Measurements from ENCODE around the gene NRP2. TPM values are rescaled to one million over a fixed set of nuclear protein-coding genes. Genes with fewer than 3 reads are reported as not detected.
A peak's percentile ranks its signal among the peaks of the same experiment; 100 is the strongest.

The NRP2 gene
- total and polyA plus RNA-seq, 2 of the 13 experiments (the other 11 are each of a cell fraction or from before 2014, with no cell fraction given): 0.65 to 1.4 TPM

- TF ChIP-seq, protein P1, sequence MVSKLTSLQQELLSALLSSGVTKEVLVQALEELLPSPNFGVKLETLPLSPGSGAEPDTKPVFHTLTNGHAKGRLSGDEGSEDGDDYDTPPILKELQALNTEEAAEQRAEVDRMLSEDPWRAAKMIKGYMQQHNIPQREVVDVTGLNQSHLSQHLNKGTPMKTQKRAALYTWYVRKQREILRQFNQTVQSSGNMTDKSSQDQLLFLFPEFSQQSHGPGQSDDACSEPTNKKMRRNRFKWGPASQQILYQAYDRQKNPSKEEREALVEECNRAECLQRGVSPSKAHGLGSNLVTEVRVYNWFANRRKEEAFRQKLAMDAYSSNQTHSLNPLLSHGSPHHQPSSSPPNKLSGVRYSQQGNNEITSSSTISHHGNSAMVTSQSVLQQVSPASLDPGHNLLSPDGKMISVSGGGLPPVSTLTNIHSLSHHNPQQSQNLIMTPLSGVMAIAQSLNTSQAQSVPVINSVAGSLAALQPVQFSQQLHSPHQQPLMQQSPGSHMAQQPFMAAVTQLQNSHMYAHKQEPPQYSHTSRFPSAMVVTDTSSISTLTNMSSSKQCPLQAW (CRISPR knock-in tag; IDR thresholded peaks at IDR 0.05): peak; percentile 56
Measured at GRCh38 chr2:205704127-205704741, 21.9 kb downstream of the NRP2 start (continued).

- CTCF ChIA-PET (ENCODE audit: low intra/inter-chr PET ratio, low total read pairs): no interaction called here
Measured at GRCh38 chr2:205705511-205706349, 23.4 kb downstream of the NRP2 start.

More at GRCh38 chr2:205705511-205706349, 23.4 kb downstream of the NRP2 start:
- in situ Hi-C loops (cut with HindIII; ENCODE audit: extremely low pct_ligation_motif_present, low pct_unique_long_range_greater_than_20kb): no loop called here
- H3K9me3 ChIP-seq (ENCODE audit: low read length): no peaks in the 10 kb centered on the region
- H2AFZ ChIP-seq (ENCODE audit: low read length): no peak overlapping the region
- no TSS peak for BruUV-seq (replicated peaks)
- H3K27ac ChIP-seq (ENCODE audit: extremely low read length, insufficient read depth, low read length): no peak overlapping the region
- peaks cover 44% of the 10 kb centered on the region for H3K4me1 ChIP-seq (ENCODE audit: insufficient read depth, low read length)
- no peak for TF ChIP-seq SP4 (CRISPR knock-in tag; IDR thresholded peaks at IDR 0.05)
- TF ChIP-seq ZNF629 (CRISPR knock-in tag; conservative IDR thresholded peaks at IDR 0.05): peak; percentile 79
- ATAC-seq (no peak), DNase-seq (ENCODE audit: low spot score) (no peak), FAIRE-seq (no peak)
- intact Hi-C loops (cut with micrococcal nuclease; ENCODE audit: unreplicated experiment): no loop called here
- no peak overlapping the region for H3K4me2 ChIP-seq (ENCODE audit: low read depth, low read length)
- H3K27me3 ChIP-seq (ENCODE audit: control insufficient read depth in 1 of 2, insufficient read depth in 2 of 2, low read length in 2 of 2): no peaks in the 10 kb centered on the region
- H3K4me3 ChIP-seq (replicated peaks in 1 of 3; ENCODE audit: insufficient read depth in 1 of 3, low read depth in 2 of 3, low read length in 3 of 3): no peak overlapping the region
- 61% methylated on average over 16 of the region's 16 CpGs for WGBS (ENCODE audit: low lambda C conversion rate)
- H3K9ac ChIP-seq (ENCODE audit: insufficient read depth, low read depth, low read length): no peak overlapping the region
- H4K20me1 ChIP-seq (ENCODE audit: insufficient read depth, low read length): no peaks in the 10 kb centered on the region
- H3K79me2 ChIP-seq (ENCODE audit: insufficient read depth, low read length): no peaks in the 10 kb centered on the region
- POLR2A ChIA-PET: no interaction called here
- no peaks in the 10 kb centered on the region for H3K36me3 ChIP-seq (replicated peaks in 1 of 2; ENCODE audit: control insufficient read depth in 1 of 2, insufficient read depth in 2 of 2, low read length in 2 of 2)
